ENCODE results near the gene CNIH2. TPM values are rescaled to one million over a fixed set of nuclear protein-coding genes. Genes with fewer than 3 reads are reported as not detected.

The CNIH2 gene
- total and polyA plus RNA-seq, 9 of the 15 experiments (the other 6 are each of a cell fraction or from before 2014, with no cell fraction given) = 0.26 to 0.89 (median 0.40) TPM; not detected in 4

DNA sequence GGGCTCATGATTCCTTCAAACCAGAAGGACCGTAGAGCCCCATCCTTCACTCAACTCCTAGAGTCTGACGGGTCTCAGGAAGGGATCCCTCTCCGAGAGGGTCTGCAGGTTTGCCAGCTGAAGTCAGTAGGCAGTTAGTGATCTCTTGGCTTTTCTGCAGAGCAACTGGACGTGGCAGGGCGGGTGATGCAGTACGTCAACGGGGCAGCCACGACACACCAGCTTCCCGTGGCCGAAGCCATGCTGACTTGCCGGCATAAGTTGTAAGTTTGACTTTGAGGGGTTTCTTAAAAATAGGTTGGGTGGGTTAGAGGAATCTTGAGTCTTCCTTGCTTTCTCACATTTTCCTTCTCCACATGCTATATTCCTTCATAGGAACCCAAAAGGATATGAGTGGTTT is 42.8 kb upstream of the CNIH2 start:
- Histone ChIP-seq H3K4me1 (replicated peaks in 1 of 2; ENCODE audit: control insufficient read depth in 2 of 2, insufficient read depth in 2 of 2, low read length in 2 of 2) (peaks cover 0 to 2% of the 10 kb centered on the region in 2 experiments; a peak in 1 of 5 replicates), H3K36me3 (ENCODE audit: control insufficient read depth, insufficient read depth, low read length) (peaks cover 45% of the 10 kb centered on the region; the same call in 2 of the 3 replicates), H2AFZ (ENCODE audit: low read depth, low read length) (no peak overlapping the region), H3K4me2 (ENCODE audit: insufficient read depth, low read length) (no peak overlapping the region), H3K79me2 (ENCODE audit: control insufficient read depth, insufficient read depth, low read length) (no peaks in the 10 kb centered on the region), H4K20me1 (replicated peaks; ENCODE audit: control insufficient read depth, insufficient read depth, low read length) (0 out of 2 replicates have a peak, but pooled peaks cover 3% of the 10 kb centered on the region), H3K27me3 (ENCODE audit: control insufficient read depth in 2 of 2, insufficient read depth in 2 of 2, low read length in 2 of 2) (no peaks in the 10 kb centered on the region), H3K27ac (ENCODE audit: extremely low read depth, low read depth, low read length) (no peak overlapping the region), H3K9me1 (ENCODE audit: control insufficient read depth, insufficient read depth, low read length) (no peaks in the 10 kb centered on the region), H3K9ac (ENCODE audit: insufficient read depth in 1 of 2, low read depth in 2 of 2, low read length in 2 of 2) (no peak overlapping the region), H3K9me3 (replicated peaks; ENCODE audit: control insufficient read depth, insufficient read depth, low read depth, low read length) (no peaks in the 10 kb centered on the region), H3K4me3 (no peak overlapping the region)
- TF ChIP-seq, protein P1, sequence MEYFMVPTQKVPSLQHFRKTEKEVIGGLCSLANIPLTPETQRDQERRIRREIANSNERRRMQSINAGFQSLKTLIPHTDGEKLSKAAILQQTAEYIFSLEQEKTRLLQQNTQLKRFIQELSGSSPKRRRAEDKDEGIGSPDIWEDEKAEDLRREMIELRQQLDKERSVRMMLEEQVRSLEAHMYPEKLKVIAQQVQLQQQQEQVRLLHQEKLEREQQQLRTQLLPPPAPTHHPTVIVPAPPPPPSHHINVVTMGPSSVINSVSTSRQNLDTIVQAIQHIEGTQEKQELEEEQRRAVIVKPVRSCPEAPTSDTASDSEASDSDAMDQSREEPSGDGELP (CRISPR knock-in tag; IDR thresholded peaks at IDR 0.05; ENCODE audit: borderline replicate concordance) = no peak
- TF ChIP-seq, protein P2, sequence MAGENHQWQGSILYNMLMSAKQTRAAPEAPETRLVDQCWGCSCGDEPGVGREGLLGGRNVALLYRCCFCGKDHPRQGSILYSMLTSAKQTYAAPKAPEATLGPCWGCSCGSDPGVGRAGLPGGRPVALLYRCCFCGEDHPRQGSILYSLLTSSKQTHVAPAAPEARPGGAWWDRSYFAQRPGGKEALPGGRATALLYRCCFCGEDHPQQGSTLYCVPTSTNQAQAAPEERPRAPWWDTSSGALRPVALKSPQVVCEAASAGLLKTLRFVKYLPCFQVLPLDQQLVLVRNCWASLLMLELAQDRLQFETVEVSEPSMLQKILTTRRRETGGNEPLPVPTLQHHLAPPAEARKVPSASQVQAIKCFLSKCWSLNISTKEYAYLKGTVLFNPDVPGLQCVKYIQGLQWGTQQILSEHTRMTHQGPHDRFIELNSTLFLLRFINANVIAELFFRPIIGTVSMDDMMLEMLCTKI (IDR thresholded peaks at IDR 0.05; ENCODE audit: partially characterized antibody) = no peak
- TF ChIP-seq HDAC2 (IDR thresholded peaks at IDR 0.05) (no peak), KAT2B (IDR thresholded peaks at IDR 0.05; ENCODE audit: low read depth, low read length) (no peak), ZKSCAN1 (IDR thresholded peaks at IDR 0.05; ENCODE audit: low read depth, low read length) (no peak), NFRKB (IDR thresholded peaks at IDR 0.05; ENCODE audit: low read depth) (no peak), ZNF444 (CRISPR knock-in tag; IDR thresholded peaks at IDR 0.05) (no peak), SMARCB1 (IDR thresholded peaks at IDR 0.05; ENCODE audit: insufficient read length, low read depth) (no peak), MAZ (CRISPR knock-in tag; conservative IDR thresholded peaks at IDR 0.05 in 1 of 2, IDR thresholded peaks at IDR 0.05 in 1 of 2) (no peak), TFAM (CRISPR knock-in tag; conservative IDR thresholded peaks at IDR 0.05) (no peak), SNIP1 (IDR thresholded peaks at IDR 0.05; ENCODE audit: low read depth) (no peak), NFIC (IDR thresholded peaks at IDR 0.05) (no peak)
- TF ChIP-seq, protein P3, sequence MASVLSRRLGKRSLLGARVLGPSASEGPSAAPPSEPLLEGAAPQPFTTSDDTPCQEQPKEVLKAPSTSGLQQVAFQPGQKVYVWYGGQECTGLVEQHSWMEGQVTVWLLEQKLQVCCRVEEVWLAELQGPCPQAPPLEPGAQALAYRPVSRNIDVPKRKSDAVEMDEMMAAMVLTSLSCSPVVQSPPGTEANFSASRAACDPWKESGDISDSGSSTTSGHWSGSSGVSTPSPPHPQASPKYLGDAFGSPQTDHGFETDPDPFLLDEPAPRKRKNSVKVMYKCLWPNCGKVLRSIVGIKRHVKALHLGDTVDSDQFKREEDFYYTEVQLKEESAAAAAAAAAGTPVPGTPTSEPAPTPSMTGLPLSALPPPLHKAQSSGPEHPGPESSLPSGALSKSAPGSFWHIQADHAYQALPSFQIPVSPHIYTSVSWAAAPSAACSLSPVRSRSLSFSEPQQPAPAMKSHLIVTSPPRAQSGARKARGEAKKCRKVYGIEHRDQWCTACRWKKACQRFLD (CRISPR knock-in tag; IDR thresholded peaks at IDR 0.05) = no peak
- TF ChIP-seq, protein P4, sequence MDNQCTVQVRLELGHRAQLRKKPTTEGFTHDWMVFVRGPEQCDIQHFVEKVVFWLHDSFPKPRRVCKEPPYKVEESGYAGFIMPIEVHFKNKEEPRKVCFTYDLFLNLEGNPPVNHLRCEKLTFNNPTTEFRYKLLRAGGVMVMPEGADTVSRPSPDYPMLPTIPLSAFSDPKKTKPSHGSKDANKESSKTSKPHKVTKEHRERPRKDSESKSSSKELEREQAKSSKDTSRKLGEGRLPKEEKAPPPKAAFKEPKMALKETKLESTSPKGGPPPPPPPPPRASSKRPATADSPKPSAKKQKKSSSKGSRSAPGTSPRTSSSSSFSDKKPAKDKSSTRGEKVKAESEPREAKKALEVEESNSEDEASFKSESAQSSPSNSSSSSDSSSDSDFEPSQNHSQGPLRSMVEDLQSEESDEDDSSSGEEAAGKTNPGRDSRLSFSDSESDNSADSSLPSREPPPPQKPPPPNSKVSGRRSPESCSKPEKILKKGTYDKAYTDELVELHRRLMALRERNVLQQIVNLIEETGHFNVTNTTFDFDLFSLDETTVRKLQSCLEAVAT (IDR thresholded peaks at IDR 0.05) = no peak
- intact Hi-C loops (cut with micrococcal nuclease) (no loop called here), in situ Hi-C loops (cut with MboI) (no loop called here)
- DNase-seq (ENCODE audit: extremely low read depth in 1 of 4, low spot score in 3 of 4) (no peak), ATAC-seq (no peak), FAIRE-seq (no peak)
- no TSS peak for BruUV-seq (replicated peaks)
- CTCF ChIA-PET (ENCODE audit: low intra/inter-chr PET ratio) = no interaction called here
- POLR2A ChIA-PET = interaction anchor here (0.6 to 4.1 kb wide), 2 partner anchors 12 to 35 kb away, joined by 3 to 22 read pairs; no protein-coding TSS in a partner anchor
- WGBS (ENCODE audit: insufficient coverage, low coverage, missing lambda C conversion rate) = 86% methylated on average over 11 of the region's 11 CpGs

Measured in K562 (cell line).